Activated naive CD4-positive, alpha-beta T cell treated with anti-CD3 and anti-CD28 coated beads, Interleukin-2, amount 50 U/mL, for 16 hours (primary cell): ENCODE data around the gene CA5A.
A peak's percentile ranks its signal among the peaks of the same experiment; 100 is the strongest.
"Not testable (repeated sequence)": the region's sequence is repeated elsewhere in the genome, so short reads cannot be mapped to it uniquely, and the experiment has no call there.

Experiments used
- DNase-seq: peaks from one replicate; pipeline ENCODE4 v3.0.0-alpha.2; 2020

CA5A gene

GRCh38 chr16:87947356-87948118 lies 11.2 kb upstream of the CA5A start:
- DNase-seq = no peak

DNA sequence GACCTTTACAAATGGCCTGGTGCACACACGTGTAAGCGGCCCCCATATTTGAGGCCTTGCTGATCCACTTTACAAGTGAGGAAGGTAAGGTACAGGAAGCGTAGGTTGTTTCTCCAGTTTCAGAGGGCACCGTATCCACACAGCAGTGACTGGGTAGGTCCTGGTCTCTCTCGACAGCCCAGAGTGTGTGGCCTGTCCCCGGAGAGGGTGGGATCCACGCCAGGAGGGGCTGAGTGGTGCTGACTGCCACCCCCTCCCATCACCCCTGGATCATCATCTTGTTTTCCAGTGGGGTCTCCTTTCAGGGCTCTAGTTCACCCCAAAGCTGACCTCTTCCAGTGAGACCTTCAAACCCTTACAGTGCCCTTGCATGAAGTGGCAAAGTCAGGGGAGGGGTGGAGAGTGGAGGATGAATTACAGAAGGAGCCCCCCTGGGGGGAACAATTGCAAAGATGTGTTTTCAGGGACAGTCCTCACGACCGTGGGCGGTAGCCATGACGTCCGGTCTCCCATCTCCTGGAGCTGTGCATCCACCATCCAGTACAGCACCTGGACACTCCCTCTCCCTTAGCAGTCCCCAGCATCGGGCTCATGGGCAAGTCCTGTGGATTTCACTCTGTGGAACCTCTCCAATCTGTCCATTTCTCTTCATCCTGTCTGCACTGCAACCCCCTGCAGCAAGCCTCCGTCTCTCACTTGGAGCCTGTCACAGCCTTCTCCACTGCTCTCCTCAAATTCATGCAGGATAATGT lies 10.4 kb upstream of the CA5A start:
- DNase-seq = no peak

- DNase-seq = no peak
These were observed 9.2 kb upstream of the CA5A start for GRCh38 chr16:87945351-87946042.

DNA sequence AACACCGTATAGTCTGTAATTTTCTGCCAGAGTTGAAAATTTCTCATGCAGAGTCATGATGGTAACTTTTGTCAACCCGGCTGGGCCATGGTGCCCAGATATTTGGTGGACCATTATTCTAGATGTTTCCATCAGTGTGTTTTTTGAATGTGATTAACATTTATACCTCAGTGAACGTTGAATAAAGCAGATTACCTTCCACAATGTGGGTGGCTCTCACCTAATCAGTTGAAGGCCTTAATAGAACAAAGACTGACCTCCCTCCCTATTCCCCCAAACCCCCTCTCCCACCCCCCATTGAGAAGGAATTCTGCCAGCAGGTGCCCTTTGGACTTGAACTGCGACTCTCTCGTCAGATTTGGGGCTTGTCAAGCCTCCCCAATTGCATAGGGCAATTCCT lies 6.4 kb upstream of the CA5A start:
- DNase-seq = no peak

DNA sequence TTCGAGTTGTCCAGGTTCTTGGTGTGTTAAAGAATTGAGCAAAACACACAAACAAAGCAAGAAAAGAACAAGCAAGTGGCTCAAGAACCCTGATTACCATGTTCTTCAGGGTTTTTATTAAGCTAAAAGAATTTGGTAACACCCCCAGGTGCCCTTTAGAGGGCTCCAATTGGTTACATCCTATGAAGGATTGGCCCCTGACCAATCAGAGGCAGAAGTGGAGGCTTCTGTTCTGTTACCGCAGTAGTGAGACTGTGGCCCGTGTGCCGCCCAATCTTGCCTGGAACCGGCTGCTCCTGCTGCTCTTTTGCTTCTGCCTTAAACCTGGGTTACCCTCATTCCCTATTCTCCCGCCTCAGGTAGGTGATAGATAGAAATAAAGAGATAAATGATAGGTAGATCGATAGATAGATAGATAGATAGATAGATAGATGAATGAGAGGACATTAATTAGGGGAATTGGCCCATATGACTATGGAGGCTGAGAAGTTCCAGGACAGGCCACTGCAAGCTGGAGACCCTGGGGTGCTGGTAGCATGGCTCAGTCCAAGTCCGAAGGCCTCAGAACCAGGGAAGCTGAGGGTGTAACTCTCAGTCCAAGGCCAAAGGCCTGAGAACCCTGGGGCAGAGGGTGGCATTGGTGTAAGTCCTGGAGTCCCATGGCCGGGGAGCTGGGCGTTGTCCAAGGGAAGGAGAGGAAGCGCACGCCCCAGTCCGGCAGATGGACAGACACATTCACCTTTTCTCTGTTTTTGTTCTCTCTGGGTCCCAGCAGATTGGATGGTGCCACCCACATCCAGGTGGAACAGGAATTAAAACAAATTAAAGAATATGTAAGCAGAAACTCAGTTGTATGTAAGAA lies 3.5 kb upstream of the CA5A start:
- DNase-seq = no peak

GRCh38 chr16:87938412-87938949 lies 2.2 kb upstream of the CA5A start:
- no peak for DNase-seq

- DNase-seq = not testable (repeated sequence)
These were observed 858 bp upstream of the CA5A start for GRCh38 chr16:87937231-87937542.

DNA sequence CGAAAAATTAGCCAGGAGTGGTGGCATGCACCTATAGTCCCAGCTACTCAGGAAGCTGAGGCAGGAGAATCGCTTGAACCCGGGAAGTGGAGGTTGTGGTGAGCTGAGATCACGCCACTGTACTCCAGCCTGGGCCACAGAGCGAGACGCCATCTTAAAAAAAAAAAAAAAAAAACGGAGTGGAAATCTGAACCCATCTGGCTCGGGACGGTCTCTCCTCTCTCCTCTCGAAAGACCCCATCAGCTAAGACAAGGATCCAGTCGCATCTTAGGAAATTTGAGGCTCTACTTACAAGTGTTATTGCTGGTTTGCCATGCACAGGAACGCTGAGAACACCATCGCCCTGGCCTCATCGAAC lies 334 bp downstream of the CA5A start:
- not testable (repeated sequence) for DNase-seq

DNA sequence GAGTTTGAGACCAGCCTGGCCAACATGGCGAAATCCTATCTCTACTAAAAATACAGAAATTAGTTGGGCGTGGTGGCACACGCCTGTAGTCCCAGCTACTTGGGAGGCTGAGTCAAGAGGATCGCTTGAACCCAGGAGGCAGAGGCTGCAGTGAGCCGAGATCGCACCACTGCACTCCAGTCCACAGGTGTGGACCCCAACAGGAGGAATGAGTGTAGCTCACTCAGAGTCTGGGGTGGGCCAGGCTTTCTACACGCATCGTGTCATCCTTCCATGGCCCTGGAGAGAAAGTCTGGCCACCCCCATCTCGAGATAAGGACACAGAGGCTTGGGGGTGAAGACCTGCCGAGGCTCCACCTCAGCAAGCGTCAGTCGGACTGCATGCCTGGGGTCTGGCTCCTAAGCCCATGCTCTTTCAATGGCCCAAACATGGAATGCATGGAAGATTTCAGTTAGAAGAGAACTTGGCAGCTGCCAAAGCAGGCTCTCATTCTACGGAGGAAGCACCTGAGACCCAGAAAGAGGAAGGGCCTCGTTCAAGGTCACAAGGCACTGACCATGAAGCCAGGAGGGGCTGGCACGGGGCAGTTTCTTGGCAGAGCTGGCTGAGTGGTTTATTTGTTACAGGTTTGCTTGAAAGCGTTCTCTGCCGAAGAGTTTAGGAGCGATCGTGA lies 1.4 kb downstream of the CA5A start:
- not testable (repeated sequence) for DNase-seq

DNA sequence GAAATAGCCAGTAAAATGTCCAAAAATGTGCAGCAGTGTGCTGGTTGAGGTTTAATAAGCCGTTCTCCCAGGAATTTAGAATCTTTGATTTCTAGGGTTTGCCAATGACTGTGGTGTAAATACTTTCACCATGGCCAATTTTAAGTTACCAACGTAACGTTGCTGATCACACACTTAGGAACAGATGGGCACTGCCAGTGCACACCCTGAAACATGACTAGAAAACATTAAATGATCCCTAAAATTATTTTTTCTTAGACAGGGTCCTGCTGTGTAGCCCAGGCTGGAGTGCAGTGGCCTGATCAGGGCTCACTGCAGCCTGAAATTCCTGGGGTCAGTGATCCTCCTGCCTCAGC lies 3.2 kb downstream of the CA5A start:
- DNase-seq = no peak

DNA sequence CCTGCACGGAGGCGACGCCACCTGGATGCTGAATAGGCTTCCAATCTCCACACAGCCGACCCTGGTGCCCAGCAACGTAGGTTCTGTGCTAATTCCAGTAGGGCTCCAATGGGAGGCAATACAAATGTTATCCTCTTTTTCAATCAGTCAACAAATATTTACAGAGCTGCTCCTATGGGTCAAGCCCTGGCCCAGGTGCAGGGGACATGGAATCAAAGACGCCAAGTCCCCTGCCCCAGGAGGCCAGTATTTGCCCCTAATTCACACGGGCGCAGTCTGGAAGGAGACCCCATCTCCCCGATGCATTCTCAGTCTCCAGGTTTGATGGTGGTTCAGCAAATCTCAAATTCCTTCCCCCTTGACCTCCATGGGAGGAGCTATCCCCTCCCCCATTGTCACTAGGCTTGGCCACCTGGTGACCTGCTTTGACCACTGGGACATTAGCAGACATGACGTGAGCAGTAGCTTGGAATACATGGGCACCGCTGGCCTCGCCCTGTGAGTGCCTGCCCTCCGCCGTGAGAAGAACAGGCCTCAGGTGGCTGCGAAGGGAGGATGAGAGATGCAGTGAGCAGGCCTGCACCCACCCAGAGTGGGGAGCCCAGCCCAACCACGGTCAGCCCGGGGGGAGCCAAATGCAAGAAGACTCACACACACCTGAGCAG lies 3.7 kb downstream of the CA5A start:
- DNase-seq = not testable (repeated sequence)

GRCh38 chr16:87931504-87931903 lies 4.8 kb downstream of the CA5A start:
- DNase-seq = peak; percentile 36

- no peak for DNase-seq
These were observed 5.9 kb downstream of the CA5A start for GRCh38 chr16:87930456-87930855.

DNA sequence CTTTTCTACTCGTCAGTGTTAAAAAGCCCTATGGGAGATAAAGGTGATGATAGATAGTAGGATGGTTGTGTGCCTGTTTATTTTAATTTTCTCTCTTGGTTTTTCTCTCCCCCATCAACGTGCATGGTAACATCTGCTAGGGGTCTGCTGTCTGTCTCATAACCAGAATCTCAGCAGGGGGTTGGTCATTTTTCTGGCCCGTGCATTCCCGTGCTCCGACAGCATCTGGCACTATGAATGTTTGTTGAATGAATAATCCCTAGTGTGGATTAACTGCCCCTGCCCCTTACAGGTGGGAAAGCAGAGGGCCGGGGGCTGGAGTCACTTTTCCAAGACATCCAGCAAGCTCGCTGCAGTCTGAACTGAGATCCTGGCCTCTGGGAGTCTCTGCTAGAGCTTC lies 6.3 kb downstream of the CA5A start:
- no peak for DNase-seq

- no peak for DNase-seq
These were observed 9.2 kb downstream of the CA5A start for GRCh38 chr16:87927195-87927562.

GRCh38 chr16:87926246-87927194 lies 9.8 kb downstream of the CA5A start:
- peak; percentile 45 for DNase-seq

DNA sequence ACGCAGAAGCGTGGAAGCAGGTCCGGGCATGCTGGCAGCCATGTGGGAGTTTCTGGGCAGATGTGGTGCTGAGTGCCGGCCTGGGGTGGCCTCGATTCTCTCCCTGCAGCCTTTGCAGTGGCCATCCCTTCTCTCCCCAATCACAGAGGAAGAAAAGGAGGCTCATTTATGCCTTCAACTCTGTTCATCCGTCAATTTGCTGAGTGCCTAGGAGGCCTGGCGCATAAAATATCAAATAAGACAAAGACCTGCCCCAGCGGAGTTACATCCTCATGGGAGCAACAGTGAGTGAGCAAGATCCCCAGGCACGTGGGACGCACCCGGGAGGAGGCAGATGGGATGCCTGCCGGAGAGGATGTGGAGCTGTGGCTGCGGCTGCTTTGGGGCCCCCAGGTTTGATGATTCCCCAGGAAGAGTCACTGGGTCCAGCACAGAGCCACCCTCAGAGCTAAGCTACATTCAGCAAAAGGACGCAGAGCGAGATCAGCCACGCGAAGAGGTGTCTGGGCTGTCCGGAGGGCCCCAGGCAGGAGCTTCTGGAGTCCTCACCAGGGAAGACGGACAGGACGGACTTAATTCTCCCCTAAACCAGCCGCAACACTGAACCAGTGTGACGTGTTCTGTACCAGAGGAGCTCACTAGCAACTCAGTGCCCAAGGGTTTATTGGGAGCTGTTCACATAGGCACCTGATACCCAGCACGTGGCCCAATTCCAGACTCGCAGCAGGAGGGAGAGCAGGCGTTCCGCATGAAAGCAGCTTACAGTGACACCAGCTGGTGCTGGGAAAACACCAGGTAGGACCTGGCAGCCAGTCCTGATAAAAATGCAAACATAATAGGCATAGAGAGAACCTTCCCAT lies 11.3 kb downstream of the CA5A start:
- DNase-seq = no peak

DNA sequence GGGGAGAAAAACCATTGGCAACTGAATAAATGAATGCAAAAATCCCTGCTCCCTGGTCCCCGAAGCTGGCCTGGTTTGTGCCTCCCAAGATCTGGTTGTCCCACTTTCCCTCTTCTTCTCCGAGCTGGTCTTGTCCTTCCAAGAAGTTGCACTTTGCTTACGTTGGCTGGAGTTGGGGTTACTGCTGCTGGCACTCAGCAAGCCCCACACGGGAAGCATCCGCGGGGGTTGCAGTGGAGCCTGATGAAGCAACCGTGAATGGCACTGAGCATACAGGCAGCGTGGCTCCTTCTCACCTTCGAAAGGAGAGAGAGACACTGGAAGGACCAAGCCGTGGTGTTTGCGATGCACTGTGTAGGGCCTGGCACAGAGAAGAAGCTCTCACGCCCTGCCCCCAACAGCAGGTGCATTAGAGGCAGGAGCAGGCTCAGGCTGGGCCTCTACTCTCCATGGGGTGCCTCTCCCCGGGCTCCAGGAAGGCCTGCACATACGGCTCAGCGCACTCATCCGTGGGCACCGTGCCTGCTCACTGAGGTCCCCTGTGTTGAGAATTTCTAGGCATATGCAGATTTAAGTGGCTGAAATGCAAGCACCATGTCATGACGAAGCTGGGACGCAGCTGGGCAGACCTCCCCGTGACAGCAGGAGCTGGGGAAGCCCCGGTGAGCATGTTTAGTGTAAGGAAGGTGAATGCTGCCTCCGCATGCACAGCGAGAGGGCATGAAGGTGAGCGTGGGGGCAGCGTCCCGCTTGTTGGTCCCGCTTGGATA lies 12.1 kb downstream of the CA5A start:
- DNase-seq = no peak
